Thyroid gland (tissue), 4 donors: ENCODE measurements around the gene AAK1.

Experiments
- POLR2A ChIP-seq, 2 donors: fragments of 450-650 bp; IDR thresholded peaks; one replicate each; pipeline ENCODE4 v1.6.1; 2017; ENCODE audit warnings: antibody characterized with exemption in 2 of 2, mild to moderate bottlenecking in 2 of 2, moderate library complexity in 1 of 2
- TF ChIP-seq, protein P1 (sequence below), 6 experiments: fragments of 200-600 bp in 3 of 6; fragments of 450-650 bp in 3 of 6; sonication (generic) in 3 of 6; IDR thresholded peaks; one replicate each; pipeline ENCODE4 v1.5.1; 2016 to 2019; ENCODE audit warnings: antibody characterized with exemption in 6 of 6, mild to moderate bottlenecking in 2 of 6, inconsistent platforms in 1 of 6, moderate library complexity in 1 of 6

GRCh38 chr2:69471793-69472192 lies 171.7 kb downstream of the AAK1 start:
- TF ChIP-seq POLR2A (IDR thresholded peaks at IDR 0.05), result no peak
- TF ChIP-seq, protein P1, sequence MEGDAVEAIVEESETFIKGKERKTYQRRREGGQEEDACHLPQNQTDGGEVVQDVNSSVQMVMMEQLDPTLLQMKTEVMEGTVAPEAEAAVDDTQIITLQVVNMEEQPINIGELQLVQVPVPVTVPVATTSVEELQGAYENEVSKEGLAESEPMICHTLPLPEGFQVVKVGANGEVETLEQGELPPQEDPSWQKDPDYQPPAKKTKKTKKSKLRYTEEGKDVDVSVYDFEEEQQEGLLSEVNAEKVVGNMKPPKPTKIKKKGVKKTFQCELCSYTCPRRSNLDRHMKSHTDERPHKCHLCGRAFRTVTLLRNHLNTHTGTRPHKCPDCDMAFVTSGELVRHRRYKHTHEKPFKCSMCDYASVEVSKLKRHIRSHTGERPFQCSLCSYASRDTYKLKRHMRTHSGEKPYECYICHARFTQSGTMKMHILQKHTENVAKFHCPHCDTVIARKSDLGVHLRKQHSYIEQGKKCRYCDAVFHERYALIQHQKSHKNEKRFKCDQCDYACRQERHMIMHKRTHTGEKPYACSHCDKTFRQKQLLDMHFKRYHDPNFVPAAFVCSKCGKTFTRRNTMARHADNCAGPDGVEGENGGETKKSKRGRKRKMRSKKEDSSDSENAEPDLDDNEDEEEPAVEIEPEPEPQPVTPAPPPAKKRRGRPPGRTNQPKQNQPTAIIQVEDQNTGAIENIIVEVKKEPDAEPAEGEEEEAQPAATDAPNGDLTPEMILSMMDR (IDR thresholded peaks at IDR 0.05), result no peak
